Measurements from ENCODE around the gene ABAT. TPM values are rescaled to one million over a fixed set of nuclear protein-coding genes. Genes with fewer than 3 reads are reported as not detected.

Gene ABAT
- total RNA-seq, 1 donor from 2014 or later = 70.9 TPM

DNA sequence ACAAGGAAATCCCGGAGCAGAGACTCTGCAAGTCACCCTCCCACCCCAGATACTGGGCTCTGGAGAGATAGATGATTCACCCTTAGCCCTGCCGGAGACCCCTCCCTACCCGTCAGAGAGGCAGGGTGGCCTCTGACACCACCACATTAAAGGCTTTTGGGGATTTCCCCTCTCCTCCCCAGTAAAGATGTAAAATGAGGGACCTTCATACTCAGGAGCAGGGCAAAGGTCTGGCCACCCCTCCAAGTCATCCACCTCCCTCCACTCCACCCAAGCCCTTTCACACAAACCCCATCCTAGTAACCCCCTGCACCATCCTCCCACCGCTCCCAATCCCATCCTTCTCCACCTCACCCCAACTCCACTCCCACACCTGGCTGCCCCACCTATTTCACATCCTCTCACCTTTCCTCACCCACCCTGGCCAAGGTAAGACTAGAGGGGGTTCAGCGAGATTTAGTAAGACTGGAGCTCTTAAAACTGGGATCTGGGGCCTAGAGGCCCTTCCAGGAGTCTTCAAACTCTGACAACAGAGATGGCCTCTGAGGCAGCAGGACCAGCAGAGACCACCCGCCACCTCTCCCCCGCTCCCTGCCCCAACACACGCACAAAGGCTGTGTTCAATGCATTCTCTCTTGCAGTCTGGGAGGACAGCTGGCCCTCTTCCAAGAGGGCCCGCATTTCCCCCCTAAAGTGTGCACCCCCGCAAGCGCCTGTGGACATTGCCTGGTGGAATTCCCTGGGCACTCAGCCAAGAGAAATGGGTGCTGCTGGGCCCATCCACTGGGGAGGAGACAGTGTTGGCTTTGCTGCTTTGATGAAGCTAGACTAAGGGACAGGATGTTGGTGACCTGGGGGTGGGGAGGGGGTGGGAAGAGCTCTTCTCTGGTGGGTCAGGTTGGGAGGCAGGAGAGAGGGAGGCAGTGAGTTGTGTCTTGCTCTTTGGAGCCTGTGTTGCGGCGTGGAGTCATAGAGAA, 1.1 kb downstream of the ABAT start:
- no peaks in the 10 kb centered on the region for H3K9me3 Mint-ChIP-seq (ENCODE audit: unreplicated experiment)
- peaks cover 10% of the 10 kb centered on the region for H3K27me3 Mint-ChIP-seq (ENCODE audit: unreplicated experiment)

DNA sequence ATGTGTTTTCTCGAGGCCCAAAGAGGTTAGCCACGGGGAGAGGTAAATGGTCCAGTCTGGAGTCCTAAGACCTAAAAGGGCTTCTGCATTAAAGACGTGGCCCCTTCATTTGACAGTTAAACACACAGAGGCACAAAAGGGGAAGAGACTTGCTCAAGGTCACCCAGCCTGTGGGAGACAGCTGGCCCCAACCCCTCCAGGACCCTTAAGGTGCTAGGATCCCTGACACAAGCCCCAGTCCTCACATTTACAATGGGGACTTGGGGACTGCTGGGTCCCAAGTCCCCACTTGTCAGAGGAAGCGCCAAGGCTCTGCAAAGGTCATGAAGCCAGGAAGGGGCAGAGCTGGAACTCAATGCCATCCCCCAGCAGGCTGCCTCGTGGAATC, 1.7 kb downstream of the ABAT start:
- no peak overlapping the region for H3K27ac Mint-ChIP-seq (ENCODE audit: unreplicated experiment)
- H3K36me3 Mint-ChIP-seq (ENCODE audit: unreplicated experiment) = peaks cover 5% of the 10 kb centered on the region

More for the DNA sequence above, 1.1 kb downstream of the ABAT start:
- TF ChIP-seq, protein P1, sequence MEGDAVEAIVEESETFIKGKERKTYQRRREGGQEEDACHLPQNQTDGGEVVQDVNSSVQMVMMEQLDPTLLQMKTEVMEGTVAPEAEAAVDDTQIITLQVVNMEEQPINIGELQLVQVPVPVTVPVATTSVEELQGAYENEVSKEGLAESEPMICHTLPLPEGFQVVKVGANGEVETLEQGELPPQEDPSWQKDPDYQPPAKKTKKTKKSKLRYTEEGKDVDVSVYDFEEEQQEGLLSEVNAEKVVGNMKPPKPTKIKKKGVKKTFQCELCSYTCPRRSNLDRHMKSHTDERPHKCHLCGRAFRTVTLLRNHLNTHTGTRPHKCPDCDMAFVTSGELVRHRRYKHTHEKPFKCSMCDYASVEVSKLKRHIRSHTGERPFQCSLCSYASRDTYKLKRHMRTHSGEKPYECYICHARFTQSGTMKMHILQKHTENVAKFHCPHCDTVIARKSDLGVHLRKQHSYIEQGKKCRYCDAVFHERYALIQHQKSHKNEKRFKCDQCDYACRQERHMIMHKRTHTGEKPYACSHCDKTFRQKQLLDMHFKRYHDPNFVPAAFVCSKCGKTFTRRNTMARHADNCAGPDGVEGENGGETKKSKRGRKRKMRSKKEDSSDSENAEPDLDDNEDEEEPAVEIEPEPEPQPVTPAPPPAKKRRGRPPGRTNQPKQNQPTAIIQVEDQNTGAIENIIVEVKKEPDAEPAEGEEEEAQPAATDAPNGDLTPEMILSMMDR (IDR thresholded peaks at IDR 0.05; ENCODE audit: partially characterized antibody, unreplicated experiment) = no peak
- Mint-ChIP-seq H3K4me3 (ENCODE audit: unreplicated experiment) (peak overlapping the region; percentile 93), H3K36me3 (ENCODE audit: unreplicated experiment) (peaks cover 5% of the 10 kb centered on the region), H3K27ac (ENCODE audit: unreplicated experiment) (no peak overlapping the region), H3K4me1 (ENCODE audit: low read depth, unreplicated experiment) (peaks cover 11% of the 10 kb centered on the region)
- no peak for DNase-seq

DNA sequence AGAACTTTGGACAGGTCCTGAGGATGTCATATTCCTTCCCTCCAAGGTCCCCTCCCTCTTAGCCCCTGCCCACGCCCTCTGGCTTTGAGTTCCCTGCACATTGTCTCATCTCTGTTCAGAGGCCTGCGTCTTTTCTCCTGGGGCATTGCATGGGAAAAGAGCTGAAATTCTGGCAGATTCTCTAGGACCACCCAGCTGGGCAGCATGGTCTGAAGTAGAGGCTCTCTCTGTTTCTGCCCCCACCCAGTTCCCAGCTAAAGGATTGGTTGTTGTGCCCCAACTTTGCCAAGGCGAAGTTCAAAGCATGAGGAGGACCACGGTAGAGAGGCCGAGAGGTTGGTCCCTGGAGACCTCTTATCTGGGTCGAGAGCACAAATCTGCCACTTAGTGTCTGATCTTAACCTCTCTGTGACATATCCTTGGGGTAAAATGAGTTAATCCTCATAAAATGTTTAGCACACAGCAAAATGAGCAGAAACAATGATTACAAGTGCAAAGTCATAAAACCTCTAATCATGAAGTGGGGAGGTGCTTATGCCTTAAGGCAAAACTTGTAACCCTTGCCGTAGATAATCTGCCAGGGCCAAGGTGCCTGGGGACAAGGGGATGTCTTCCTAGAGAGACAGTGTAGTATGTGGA, 2.4 kb downstream of the ABAT start:
- H3K27me3 Mint-ChIP-seq (ENCODE audit: unreplicated experiment) = peaks cover 10% of the 10 kb centered on the region
- H3K27ac Mint-ChIP-seq (ENCODE audit: unreplicated experiment) = no peak overlapping the region
- H3K9me3 Mint-ChIP-seq (ENCODE audit: unreplicated experiment) = no peaks in the 10 kb centered on the region
- DNase-seq = no peak
- H3K4me1 Mint-ChIP-seq (ENCODE audit: low read depth, unreplicated experiment) = peaks cover 11% of the 10 kb centered on the region
- peak overlapping the region; percentile 25 for H3K4me3 Mint-ChIP-seq (ENCODE audit: unreplicated experiment)
- peaks cover 5% of the 10 kb centered on the region for H3K36me3 Mint-ChIP-seq (ENCODE audit: unreplicated experiment)
- TF ChIP-seq, protein P1 (IDR thresholded peaks at IDR 0.05; ENCODE audit: partially characterized antibody, unreplicated experiment) = no peak

More for the DNA sequence above, 1.7 kb downstream of the ABAT start:
- H3K4me1 Mint-ChIP-seq (ENCODE audit: low read depth, unreplicated experiment) = peaks cover 11% of the 10 kb centered on the region
- TF ChIP-seq, protein P1 (IDR thresholded peaks at IDR 0.05; ENCODE audit: partially characterized antibody, unreplicated experiment) = no peak
- peak overlapping the region; percentile 93 for H3K4me3 Mint-ChIP-seq (ENCODE audit: unreplicated experiment)
- peaks cover 10% of the 10 kb centered on the region for H3K27me3 Mint-ChIP-seq (ENCODE audit: unreplicated experiment)
- H3K9me3 Mint-ChIP-seq (ENCODE audit: unreplicated experiment) = no peaks in the 10 kb centered on the region
- DNase-seq = no peak

DNA sequence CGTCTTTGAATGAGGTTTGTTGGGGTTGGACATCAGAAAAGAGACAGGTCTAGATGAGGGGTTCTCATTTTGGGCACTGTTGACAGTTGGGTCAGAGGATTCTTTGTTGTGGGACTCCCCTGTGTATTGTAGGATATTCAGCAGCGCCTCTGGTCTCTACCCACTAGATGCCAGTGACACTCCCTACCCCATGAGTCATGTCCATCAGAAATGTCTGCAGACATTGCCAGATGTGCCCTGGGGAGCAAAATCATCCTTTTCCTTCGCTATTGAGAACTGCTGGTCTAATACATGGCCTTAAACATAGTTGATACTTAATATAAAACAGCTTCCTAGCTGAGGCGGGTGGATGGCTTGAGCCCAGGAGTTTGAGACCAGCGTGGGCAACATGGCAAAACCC, 3.1 kb downstream of the ABAT start:
- TF ChIP-seq, protein P1 (IDR thresholded peaks at IDR 0.05; ENCODE audit: partially characterized antibody, unreplicated experiment) = no peak

More for the DNA sequence above, 3.1 kb downstream of the ABAT start:
- H3K4me3 Mint-ChIP-seq (ENCODE audit: unreplicated experiment) = no peak overlapping the region
- H3K36me3 Mint-ChIP-seq (ENCODE audit: unreplicated experiment) = peaks cover 5% of the 10 kb centered on the region
- no peak for DNase-seq
- peaks cover 12% of the 10 kb centered on the region for H3K27me3 Mint-ChIP-seq (ENCODE audit: unreplicated experiment)
- H3K27ac Mint-ChIP-seq (ENCODE audit: unreplicated experiment) = no peak overlapping the region
- peaks cover 2% of the 10 kb centered on the region for H3K9me3 Mint-ChIP-seq (ENCODE audit: unreplicated experiment)
- peaks cover 12% of the 10 kb centered on the region for H3K4me1 Mint-ChIP-seq (ENCODE audit: low read depth, unreplicated experiment)

Data from glutamatergic neuron (in vitro differentiated cells).